Effector CD8-positive, alpha-beta T cell (primary cell): Measurements from ENCODE around the gene CFAP298.
"Not testable (repeated sequence)": the region's sequence is repeated elsewhere in the genome, so short reads cannot be mapped to it uniquely, and the experiment has no call there.

ENCODE experiments used
- DNase-seq: peaks from one replicate; lab custom pipeline; 2025; lab: John Stamatoyannopoulos, UW
- total RNA-seq, 4 experiments: gene quantifications; one replicate each; lab custom pipeline; 2026; lab: John Stamatoyannopoulos, UW

The CFAP298 gene
- total RNA-seq: 6.8 to 9.9 (median 9.4) reads per million in 4 experiments

DNA sequence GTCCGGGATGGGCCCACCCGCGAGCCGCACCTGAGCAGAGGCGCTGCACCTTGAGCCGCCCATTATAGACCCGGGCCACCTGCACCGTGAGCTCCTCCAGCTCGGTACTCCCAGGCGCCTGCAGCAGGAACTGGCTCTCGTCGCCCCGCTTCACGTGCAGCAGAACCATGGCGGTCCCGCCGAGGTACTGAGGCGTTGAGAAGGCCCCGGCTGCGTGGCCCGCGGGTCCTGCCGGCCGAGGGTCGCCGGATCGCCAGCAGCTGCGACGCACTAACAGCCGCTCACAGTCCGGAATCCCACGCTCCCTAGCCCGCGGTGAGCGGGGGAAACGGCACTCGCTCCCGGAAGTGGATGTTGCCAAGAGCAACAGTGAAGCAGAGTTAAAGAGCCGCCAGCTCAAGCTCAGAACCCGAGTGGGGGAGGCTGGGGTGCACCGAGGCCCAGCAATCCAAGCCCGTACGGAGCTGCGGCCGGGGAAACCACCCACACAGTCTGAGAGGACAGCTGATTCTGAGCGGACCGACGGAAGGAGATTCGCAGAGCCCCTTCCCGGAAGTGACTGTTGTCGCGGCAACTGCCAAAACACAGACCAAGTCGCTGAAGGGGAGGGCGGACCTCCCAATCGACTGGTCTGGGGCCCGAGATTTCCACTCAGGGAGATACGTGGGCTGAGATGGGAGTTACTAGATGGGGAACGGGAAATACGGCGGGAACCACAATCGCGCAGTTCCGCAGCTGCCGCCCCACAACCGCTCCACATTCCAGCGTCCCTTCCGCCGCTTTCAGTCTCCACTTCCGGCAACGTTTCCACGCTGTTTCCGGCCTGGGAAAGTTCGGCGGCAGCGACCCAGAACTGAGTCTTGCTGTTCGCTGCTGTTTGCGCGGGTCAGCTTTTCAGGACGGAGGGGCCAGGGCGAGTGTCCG is at the start of gene CFAP298:
Gene CFAP298, minus strand, starts transcription at position 303 of the 924 bp plus-strand sequence. Its CDS starts 134 bp downstream, at position 169.
- peak; percentile 81 for DNase-seq

DNA sequence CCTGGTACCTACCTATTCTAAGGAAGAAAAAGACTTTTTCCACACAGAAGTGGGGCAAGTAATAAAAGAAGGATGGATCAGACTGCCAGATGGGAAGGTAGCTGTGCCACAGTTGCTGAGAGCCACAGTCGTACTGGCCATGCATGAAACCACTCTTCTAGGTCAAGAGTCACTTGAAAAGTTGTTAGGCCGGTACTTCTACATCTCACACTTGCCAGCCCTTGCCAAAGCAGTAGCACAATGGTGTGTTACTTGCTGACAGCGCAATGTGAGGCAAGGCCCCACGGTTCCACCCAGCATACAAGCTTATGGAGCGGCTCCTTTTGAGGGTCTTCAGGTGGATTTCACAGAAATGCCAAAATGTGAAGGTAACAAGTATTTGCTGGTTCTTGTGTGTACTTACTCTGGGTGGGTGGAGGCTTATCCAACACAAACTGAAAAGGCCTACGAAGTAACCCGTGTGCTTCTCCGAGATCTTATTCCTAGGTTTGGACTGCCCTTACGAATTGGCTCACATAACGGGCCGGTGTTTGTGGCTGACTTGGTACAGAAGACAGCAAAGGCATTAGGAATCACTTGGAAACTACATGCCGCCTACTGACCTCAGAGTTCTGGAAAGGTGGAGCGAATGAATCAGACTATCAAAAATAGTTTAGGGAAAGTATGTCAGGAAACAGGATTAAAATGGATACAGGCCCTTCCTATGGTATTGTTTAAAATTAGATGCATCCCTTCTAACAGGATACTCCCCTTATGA is 49.0 kb upstream of the CFAP298 start:
- DNase-seq: not testable (repeated sequence)

DNA sequence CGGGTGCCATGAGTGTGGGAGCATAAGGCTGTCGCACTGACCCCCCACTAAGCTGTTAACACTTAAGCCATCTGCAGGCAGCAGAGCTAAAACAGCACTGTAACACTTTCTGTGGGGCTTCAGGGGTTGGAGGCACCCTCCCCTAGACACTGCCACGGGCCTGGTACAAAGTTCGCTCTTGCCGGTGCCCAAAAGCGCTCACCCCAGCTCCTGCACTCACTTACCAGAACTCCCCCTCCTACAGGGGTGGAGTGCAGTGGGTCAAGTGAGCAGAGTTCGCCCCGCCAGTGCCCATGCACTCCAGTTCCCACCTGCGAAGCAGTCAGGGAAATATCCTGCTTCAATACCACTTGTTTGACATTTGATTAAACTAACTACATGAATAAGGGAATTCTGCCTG is 46.3 kb upstream of the CFAP298 start:
- no peak for DNase-seq

DNA sequence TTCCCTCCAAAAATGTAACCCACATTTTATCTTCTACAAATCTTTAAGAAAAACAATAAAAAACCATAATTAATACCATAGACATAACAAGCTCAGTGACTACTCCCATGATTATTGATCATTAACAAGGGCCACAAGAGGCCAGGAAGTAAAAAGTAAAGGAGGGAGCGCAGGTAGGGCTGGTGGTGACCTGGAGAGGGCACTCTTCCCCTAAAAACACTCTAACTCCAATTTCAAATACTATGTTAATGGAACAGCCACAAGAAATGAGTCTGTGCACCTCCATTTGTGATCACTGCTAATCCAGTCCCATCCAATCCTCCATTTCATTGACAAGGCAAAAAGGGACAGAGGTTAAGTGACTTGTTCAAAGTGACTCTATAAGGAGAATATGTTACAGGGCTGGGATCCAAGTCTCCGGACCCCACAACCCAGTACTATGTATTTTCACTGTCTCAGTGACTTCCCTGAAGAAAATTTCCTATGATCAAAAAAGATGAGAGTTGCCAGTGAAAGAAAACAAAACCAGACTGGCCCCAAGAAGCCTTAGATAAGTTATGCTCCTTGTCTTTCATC is 41.2 kb upstream of the CFAP298 start:
- DNase-seq: no peak

- no peak for DNase-seq
Measured at GRCh38 chr21:32648165-32648564, 36.0 kb upstream of the CFAP298 start.

DNA sequence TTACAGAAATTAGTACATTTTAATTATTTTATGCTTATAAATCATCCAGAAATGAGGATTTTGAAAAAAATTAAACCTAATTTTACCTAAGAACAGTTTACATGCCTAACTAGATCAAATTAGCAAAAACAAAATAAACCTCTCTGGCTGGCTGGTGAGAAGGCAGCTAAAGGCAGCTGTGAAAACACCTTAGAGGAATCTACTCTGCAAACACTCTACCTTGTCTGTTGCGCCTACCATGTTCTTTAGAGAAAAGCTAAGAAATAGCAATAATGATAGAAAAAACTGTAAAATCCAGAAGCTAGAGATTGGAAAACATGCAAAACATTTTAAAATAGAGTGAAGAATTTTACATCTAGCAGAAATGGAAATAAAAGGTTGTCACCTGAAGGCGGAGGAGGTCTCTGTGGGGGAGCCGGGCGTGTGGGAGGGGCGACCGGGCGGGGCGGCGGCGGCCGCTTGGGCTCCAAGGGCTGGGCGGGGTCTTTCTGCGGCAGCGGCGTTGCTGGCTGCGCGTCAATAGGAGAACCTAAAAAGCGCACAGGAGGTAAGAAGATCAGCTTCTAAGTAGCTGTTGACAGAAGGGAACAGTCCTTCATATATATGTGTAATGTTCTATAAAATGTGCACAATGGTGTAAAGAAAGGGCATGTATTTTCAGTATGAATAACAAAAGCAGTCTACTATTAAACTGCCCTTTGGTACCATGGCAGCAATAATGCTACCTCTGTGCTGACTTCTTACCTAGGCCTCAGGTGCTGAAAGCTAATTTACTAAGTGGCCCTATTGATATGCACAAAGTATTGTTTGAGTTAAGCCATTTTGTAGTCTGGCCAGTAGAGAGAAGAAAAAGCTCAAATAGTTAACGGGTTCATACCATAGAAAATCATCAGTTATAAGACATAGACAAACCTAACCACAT is 33.3 kb upstream of the CFAP298 start:
- DNase-seq: no peak

GRCh38 chr21:32641710-32642698 is 29.8 kb upstream of the CFAP298 start:
- DNase-seq: no peak

DNA sequence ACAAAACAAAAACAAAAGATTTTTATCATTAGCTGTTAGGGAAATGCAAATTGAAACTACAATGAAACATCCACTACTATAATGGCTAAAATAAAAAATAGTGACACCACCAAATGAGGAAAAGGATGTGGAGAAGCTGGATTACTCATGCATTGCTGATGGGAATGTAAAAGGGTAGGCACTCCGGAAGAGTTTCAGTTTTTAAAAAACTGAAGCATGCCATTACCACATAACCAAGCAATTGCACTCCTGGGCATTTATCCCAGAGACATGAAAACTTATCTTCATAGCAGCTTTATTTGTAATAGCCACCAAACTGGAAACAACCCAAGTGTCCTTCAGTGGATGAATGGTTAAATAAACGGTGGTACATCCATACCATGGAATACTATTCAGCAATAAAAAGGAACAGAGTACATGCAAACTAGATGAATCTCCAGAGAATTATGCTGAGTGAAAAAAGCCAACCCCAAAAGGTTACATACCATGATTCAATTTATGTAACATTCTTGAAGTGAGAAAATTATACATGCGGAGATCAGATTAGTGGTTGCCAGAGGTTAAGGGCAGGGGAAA is 14.5 kb upstream of the CFAP298 start:
- no peak for DNase-seq

- not testable (repeated sequence) for DNase-seq
Measured at GRCh38 chr21:32618218-32618617, 6.0 kb upstream of the CFAP298 start.

- no peak for DNase-seq
Measured at GRCh38 chr21:32613436-32614043, 1.4 kb upstream of the CFAP298 start.

DNA sequence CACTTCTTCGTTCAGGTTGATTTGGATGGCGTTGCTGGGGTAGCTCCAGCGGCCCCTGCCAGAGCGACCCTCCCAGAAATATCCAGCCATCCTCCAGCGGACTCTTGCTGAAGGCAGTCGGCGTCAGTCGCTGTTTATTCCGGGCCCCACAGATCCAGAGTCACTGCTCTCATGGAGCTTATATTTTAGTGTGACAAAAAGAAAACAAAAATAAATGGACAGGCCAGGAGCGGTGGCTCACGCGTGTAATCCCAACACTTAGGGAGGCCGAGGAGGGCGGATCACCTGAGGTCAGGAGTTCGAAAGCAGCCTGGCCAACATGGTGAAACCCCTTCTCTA is 791 bp upstream of the CFAP298 start:
- no peak for DNase-seq

DNA sequence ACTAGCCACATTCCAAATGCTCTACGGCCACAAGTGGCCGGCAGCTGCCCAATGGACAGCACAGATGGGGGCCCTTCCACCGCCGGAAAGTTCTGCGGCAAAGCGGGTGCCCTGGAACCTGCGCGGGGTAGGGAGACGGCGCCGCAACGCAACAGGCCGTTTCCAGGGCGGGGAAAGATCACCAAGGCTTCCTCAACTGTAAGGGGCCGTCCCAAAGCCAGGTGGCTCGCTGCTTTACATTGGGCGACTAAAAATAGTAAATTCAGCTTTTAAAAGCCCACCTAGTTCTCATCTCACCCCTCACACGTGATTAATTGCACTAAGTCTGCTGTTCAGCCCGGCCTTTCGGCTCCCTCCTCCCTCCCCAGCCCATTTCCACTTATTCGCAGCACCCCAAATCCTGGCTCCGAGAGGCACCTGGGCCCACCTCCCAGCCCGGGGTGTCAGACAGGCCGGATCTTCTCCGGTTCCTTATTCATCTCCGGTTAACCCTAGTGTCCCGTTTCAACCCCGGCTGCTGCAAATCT is 643 bp downstream of the CFAP298 start:
- DNase-seq: no peak

DNA sequence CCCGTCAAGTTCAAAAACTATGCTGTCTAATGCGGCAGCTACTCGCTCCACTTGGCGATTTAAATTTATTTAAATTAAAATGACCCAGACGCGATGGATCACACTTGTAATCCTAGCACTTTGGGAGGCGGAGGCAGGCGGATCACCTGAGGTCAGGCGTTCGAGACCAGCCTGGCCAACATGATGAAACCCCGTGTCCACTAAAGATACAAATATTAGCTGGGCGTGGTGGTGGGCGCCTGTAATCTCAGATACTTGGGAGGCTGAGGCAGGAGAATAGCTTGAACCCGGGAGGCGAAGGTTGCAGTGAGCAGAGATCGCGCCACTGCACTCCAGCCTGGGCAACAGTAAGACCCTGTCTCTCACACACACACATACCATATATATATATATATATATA is 1.2 kb downstream of the CFAP298 start:
- DNase-seq: not testable (repeated sequence)

- no peak for DNase-seq
Measured at GRCh38 chr21:32608851-32609250, 3.3 kb downstream of the CFAP298 start.

DNA sequence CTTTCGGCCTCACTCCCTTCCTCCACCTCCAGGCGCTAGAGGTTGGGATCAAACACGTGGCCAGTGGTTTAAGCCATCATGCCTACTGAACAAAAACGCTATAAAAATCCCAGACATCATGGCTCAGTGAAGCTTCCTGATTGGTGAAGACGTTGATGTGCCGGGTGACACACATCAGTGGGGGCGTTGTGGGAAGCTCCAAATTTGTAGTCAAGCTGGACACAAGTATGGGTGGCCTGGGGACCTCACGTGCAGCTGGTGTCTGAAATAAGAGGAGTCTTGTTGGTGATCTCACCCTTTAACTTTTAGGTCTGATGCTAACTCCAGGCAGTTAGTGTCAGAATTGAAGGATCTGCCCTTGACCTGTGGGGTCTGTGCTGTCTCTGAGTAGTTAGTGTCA is 6.7 kb downstream of the CFAP298 start:
- DNase-seq: no peak

DNA sequence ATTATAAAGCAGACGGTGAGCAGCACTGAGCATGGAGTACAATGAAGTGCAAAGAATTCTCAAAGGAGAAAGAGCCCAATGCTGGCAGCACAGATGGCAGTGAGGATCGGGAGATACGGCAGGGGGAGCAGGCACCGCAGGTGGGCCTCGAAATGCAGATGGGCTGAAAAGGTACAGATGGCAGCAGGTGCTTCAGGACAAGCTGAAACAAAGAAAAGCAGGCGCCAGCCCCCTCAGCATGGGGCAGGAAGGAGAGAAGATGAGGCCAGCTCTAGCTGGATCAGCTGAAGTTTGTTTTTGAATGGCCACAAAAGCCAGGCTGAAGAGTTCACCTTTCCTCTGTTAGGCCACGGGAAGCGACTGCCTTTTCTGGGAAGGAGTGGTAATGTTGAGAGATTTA is 7.7 kb downstream of the CFAP298 start:
- DNase-seq: no peak

- no peak for DNase-seq
Measured at GRCh38 chr21:32603131-32603530, 9.0 kb downstream of the CFAP298 start.

GRCh38 chr21:32602099-32602498 is 10.1 kb downstream of the CFAP298 start:
- DNase-seq: no peak

DNA sequence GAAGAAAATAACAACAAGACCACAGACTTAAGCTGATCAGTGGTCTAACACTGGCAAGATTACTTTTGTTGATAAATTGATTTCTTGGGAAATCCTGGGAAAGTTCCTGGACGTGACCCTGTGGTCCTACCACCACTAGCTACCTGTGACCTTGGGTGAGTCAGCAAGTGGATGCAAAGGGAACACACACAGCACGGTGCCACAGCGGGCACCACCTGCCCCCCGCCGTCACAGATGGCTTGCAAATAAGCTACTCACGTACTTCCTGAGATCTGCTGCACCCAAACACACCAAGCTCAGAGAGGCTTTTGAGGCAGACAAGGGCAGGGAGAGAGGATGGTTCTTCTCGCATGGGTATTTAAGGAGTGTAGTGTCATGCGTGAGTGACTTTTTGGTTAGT is 12.7 kb downstream of the CFAP298 start:
- DNase-seq: no peak
